Ascending aorta (tissue), 2 donors: ENCODE measurements around the gene TOMM70. TPM values are rescaled to one million over a fixed set of nuclear protein-coding genes. Genes with fewer than 3 reads are reported as not detected.

ENCODE experiments used
- DNase-seq, 2 donors: peaks; one replicate each; pipeline ENCODE4 v3.0.0-alpha.2; 2019; ENCODE audit warnings: low spot score in 2 of 2
- H3K27ac ChIP-seq, 2 donors: fragments of 200-600 bp; sonication (generic); one replicate each; pipeline ENCODE4 v1.5.1; 2016 to 2017; ENCODE audit warnings: mild to moderate bottlenecking in 1 of 2
- H3K27me3 ChIP-seq: fragments of 200-600 bp; sonication (generic); one replicate; pipeline ENCODE4 v1.5.1; 2017
- H3K36me3 ChIP-seq, 2 donors: fragments of 200-600 bp; sonication (generic); one replicate each; pipeline ENCODE4 v1.5.1; 2016
- H3K4me1 ChIP-seq, 2 donors: fragments of 200-600 bp; sonication (generic); one replicate each; pipeline ENCODE4 v1.5.1; 2016 to 2017; ENCODE audit warnings: mild to moderate bottlenecking in 1 of 2
- H3K4me3 ChIP-seq, 2 donors: fragments of 200-600 bp; sonication (generic); one replicate each; pipeline ENCODE4 v1.5.1; 2016 to 2017; ENCODE audit warnings: mild to moderate bottlenecking in 1 of 2
- H3K9me3 ChIP-seq, 2 donors: fragments of 200-600 bp; sonication (generic); one replicate each; pipeline ENCODE4 v1.5.1; 2016
- intact Hi-C: fragments of 100-400 bp; cut with DNase I; formaldehyde crosslinking; loops from one replicate; pipeline ENCODE4 v1.15.1; 2023
- total RNA-seq: library from RNA; depleted of rRNA; stranded (reverse); fragments of >200 nt; gene quantifications from one replicate; pipeline ENCODE4 v1.1.0, GENCODE V29; 2016
- TF ChIP-seq, protein P1 (sequence below), 3 experiments: fragments of 200-600 bp in 2 of 3; fragments of 450-650 bp in 1 of 3; sonication (generic) in 2 of 3; IDR thresholded peaks; one replicate each; pipeline ENCODE4 v1.5.1; 2016 to 2019; ENCODE audit warnings: antibody characterized with exemption in 3 of 3, mild to moderate bottlenecking in 1 of 3, moderate library complexity in 1 of 3

Gene TOMM70
- total RNA-seq, 1 donor from 2014 or later = 16.4 TPM

DNA sequence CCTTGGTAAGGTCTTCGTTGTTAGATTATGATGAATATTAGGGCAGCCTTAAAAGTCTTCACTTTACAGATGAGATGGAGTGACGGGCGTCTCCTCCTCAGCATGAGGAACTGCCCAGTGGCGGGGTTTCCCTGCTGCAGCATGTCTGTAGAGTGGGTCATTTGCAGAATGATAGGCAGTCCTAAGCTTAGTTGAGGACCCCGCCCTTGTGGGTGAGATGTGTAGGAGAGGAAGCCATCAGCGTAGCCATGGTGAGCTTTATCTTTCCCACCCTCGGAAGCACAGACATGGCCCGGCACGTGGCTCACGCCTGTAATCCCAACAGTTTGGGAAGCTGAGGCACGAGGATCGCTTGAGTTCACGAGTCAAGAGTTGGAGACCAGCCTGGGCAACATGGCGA, 65.5 kb downstream of the TOMM70 start:
- no peaks in the 10 kb centered on the region for H3K27me3 ChIP-seq
- no peak for DNase-seq
- intact Hi-C loops = no loop called here
- TF ChIP-seq, protein P1, sequence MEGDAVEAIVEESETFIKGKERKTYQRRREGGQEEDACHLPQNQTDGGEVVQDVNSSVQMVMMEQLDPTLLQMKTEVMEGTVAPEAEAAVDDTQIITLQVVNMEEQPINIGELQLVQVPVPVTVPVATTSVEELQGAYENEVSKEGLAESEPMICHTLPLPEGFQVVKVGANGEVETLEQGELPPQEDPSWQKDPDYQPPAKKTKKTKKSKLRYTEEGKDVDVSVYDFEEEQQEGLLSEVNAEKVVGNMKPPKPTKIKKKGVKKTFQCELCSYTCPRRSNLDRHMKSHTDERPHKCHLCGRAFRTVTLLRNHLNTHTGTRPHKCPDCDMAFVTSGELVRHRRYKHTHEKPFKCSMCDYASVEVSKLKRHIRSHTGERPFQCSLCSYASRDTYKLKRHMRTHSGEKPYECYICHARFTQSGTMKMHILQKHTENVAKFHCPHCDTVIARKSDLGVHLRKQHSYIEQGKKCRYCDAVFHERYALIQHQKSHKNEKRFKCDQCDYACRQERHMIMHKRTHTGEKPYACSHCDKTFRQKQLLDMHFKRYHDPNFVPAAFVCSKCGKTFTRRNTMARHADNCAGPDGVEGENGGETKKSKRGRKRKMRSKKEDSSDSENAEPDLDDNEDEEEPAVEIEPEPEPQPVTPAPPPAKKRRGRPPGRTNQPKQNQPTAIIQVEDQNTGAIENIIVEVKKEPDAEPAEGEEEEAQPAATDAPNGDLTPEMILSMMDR (IDR thresholded peaks at IDR 0.05) = no peak
- peaks cover 8% of the 10 kb centered on the region in 2 donors for H3K36me3 ChIP-seq
- peaks cover 0 to 5% of the 10 kb centered on the region in 2 donors for H3K4me1 ChIP-seq
- H3K4me3 ChIP-seq = peak overlapping the region; percentile 69 to 77
- H3K9me3 ChIP-seq = no peaks in the 10 kb centered on the region
- peak overlapping the region; percentile 77 to 78 for H3K27ac ChIP-seq

DNA sequence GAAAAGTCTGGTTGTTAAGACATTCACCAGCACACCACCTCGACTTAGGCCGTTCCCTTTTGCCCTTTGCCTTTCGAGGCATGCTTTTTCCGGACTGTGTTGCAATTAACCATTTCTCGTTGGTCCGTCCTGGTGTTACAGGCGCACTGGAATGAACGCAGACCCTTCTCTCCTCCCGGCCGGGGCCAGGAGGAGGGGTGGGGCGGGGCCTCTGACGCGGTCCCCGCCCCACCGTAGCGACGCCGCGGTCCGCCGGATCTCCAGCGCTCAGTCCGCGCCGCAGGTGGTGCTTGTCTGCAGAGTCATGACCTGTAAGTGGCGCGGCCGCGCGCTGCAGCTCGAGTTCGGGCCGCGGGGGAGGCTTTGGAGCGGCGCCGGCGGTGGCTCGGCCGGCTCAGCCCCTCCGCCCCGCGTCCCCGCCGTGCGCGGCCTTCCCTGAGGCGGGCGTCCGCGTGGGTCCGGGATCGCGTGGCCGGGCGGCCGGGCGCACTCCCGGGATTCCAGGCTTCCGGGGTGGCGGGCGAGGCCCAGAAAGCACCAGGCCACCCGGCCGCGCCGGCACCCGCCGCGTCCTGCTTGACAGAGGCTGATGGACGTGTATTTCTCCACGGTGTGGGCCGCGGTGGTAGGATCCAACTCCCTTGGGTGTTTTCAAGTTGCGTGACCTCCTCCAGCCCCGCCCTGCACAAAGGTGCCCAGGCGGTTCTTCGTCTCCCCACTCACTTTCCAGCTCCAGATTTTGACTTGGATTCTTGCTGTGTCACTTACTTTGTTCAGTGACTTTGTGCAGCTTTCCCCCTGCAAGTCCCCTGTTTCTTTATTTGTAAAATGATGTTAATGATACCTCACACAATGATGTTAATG, 66.2 kb downstream of the TOMM70 start, which contains the start of gene NIT2:
Gene NIT2, plus strand, starts transcription at position 270 of the 864 bp plus-strand sequence. Its CDS starts 35 bp downstream, at position 305.
- Histone ChIP-seq H3K4me1 (peaks cover 0 to 5% of the 10 kb centered on the region in 2 donors), H3K27ac (peak within 1 kb of the TSS; percentile 77 to 78), H3K9me3 (no peaks in the 10 kb centered on the region), H3K4me3 (peak within 1 kb of the TSS; percentile 69 to 77), H3K27me3 (no peaks in the 10 kb centered on the region), H3K36me3 (peaks cover 3 to 4% of the 10 kb centered on the region in 2 donors)
- intact Hi-C loops = no loop called here
- peak; percentile 46 to 92 for DNase-seq
- TF ChIP-seq, protein P1 (IDR thresholded peaks at IDR 0.05) = peak in 1 of 3 experiments; percentile 18

DNA sequence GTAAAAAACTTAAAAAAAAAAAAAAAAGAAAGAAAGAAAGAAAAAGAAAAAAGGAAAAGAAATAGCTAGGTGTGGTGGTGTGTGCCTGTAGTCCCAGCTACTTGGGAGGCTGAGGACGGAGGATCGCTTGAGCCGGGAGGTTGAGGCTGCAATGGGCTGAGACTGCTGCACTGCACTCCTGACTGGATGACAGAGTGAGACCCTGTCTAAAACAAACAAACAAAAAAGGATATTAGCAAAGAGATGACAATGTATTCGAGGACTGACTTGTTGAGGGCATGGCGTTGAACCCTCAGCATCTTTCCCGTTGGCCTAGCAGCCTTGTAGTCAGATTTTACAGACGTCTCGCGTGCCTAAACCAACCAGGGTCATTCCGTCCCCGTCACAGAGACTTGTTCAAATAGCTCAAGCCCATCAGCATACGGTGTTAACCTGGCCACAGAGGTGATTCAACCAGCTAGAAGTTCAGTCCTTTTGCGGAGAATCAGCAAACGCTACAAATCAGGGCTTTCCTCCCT, 66.9 kb downstream of the TOMM70 start:
- Histone ChIP-seq H3K4me1 (peaks cover 0 to 5% of the 10 kb centered on the region in 2 donors), H3K9me3 (no peaks in the 10 kb centered on the region), H3K36me3 (no peaks in the 10 kb centered on the region), H3K27ac (peak overlapping the region; percentile 77 to 78), H3K4me3 (peak overlapping the region; percentile 69 to 77), H3K27me3 (no peaks in the 10 kb centered on the region)
- no peak for DNase-seq
- TF ChIP-seq, protein P1 (IDR thresholded peaks at IDR 0.05) = no peak
- intact Hi-C loops = no loop called here

DNA sequence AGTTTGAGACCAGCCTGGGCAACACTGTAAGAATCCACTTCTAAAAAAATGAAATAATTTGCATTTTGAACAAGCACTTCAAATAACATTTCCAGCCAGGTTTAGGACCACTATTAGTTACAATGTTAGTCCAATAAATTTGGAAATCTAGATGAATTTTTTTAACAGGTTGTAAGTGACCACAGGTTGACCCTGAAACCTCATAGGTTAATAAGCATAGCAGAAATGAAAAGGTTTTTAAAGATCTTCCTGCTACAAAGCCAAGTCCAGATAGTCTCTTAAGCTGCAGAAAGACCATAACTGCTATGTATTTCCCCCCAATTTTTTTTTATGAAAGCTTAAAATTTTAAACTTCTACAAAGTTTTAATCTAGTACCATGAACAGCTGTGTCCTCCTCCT, 67.8 kb downstream of the TOMM70 start:
- Histone ChIP-seq H3K27ac (no peak overlapping the region), H3K9me3 (no peaks in the 10 kb centered on the region), H3K4me3 (no peak overlapping the region), H3K27me3 (no peaks in the 10 kb centered on the region), H3K36me3 (no peaks in the 10 kb centered on the region), H3K4me1 (peaks cover 0 to 5% of the 10 kb centered on the region in 2 donors)
- TF ChIP-seq, protein P1 (IDR thresholded peaks at IDR 0.05) = no peak
- intact Hi-C loops = no loop called here
- no peak for DNase-seq

DNA sequence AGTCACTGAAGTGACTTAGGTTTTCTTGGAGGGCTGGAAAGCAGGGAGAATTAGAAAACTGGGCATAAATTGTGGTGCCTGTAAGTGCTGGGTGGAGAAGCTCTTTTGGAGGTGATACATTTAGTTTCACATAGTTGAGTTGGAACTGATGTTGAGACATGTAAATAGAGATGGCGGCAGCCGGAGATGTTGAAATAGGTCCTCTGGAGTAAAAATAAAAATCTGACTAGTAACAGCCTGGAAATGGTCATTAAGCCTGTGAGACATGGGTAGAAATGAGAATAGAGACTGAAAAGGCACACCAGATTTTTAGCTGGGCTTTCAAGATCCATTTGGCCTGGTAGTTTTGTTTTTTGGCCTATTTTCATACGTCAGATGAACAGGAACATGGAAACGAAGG, 69.2 kb downstream of the TOMM70 start:
- intact Hi-C loops = no loop called here
- Histone ChIP-seq H3K27me3 (no peaks in the 10 kb centered on the region), H3K4me1 (peaks cover 0 to 5% of the 10 kb centered on the region in 2 donors), H3K36me3 (peaks cover 0 to under 1% of the 10 kb centered on the region in 2 donors), H3K27ac (no peak overlapping the region), H3K9me3 (no peaks in the 10 kb centered on the region), H3K4me3 (no peak overlapping the region)
- TF ChIP-seq, protein P1 (IDR thresholded peaks at IDR 0.05) = no peak
- DNase-seq = no peak
